ENCODE measurements around the gene CHPT1. TPM values are rescaled to one million over a fixed set of nuclear protein-coding genes. Genes with fewer than 3 reads are reported as not detected.
"Not testable (repeated sequence)": the region's sequence is repeated elsewhere in the genome, so short reads cannot be mapped to it uniquely, and the experiment has no call there.

The CHPT1 gene
- total RNA-seq, 1 donor, result 24.6 TPM

DNA sequence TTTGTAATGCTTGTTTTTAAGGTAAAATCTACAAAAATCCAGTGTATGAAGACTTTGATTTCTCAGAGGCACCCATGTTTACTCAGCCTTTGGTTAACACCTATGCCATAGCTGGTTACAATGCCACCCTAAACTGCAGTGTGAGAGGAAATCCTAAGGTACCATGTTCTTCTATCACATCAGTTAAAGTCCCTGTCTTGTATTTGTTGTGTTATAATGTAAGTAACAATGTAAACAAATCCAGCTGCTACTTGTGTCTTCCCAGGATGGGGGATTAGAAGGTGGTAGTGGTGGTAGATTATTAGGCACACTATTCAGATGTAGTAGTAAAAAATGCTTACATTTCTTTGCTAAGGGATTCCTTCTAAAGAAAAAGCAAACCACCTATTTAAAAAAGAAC, 19.4 kb upstream of the CHPT1 start:
- Histone ChIP-seq H3K4me2 (ENCODE audit: insufficient read depth, low read length) (no peak overlapping the region), H3K27me3 (ENCODE audit: insufficient read depth, low read length) (peaks cover 3% of the 10 kb centered on the region), H2AFZ (ENCODE audit: low read length) (no peak overlapping the region), H3K79me2 (ENCODE audit: insufficient read depth, low read length) (no peaks in the 10 kb centered on the region), H4K20me1 (ENCODE audit: insufficient read depth, low read length) (no peaks in the 10 kb centered on the region), H3K4me1 (ENCODE audit: insufficient read depth, low read length) (no peaks in the 10 kb centered on the region), H3K4me3 (ENCODE audit: insufficient read depth, low read length) (no peak overlapping the region), H3K27ac (ENCODE audit: low read depth, low read length) (no peak overlapping the region), H3K9me3 (ENCODE audit: low read depth, low read length) (no peaks in the 10 kb centered on the region), H3K36me3 (ENCODE audit: insufficient read depth, low read length) (no peaks in the 10 kb centered on the region)
- no peak for DNase-seq (ENCODE audit: insufficient read length, low spot score, missing footprints)
- TF ChIP-seq, protein P1, sequence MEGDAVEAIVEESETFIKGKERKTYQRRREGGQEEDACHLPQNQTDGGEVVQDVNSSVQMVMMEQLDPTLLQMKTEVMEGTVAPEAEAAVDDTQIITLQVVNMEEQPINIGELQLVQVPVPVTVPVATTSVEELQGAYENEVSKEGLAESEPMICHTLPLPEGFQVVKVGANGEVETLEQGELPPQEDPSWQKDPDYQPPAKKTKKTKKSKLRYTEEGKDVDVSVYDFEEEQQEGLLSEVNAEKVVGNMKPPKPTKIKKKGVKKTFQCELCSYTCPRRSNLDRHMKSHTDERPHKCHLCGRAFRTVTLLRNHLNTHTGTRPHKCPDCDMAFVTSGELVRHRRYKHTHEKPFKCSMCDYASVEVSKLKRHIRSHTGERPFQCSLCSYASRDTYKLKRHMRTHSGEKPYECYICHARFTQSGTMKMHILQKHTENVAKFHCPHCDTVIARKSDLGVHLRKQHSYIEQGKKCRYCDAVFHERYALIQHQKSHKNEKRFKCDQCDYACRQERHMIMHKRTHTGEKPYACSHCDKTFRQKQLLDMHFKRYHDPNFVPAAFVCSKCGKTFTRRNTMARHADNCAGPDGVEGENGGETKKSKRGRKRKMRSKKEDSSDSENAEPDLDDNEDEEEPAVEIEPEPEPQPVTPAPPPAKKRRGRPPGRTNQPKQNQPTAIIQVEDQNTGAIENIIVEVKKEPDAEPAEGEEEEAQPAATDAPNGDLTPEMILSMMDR (IDR thresholded peaks at IDR 0.05; ENCODE audit: extremely low read depth, low read depth, low read length), result no peak

DNA sequence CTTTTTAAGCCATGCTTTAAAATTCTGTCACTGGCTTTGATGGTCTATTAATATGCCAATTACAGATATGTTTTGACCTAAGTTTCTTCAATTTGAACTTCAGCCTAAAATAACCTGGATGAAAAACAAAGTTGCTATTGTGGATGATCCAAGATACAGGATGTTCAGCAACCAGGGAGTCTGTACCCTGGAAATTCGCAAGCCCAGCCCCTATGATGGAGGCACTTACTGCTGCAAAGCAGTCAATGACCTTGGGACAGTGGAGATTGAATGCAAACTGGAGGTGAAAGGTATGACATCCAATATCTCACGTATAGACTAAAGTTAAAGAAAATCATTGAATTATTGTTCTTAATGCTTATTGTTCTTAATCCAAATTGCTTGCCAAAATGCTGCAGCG, 17.2 kb upstream of the CHPT1 start:
- H3K27me3 ChIP-seq (ENCODE audit: insufficient read depth, low read length), result peaks cover 3% of the 10 kb centered on the region
- no peak overlapping the region for H3K27ac ChIP-seq (ENCODE audit: low read depth, low read length)
- no peaks in the 10 kb centered on the region for H3K79me2 ChIP-seq (ENCODE audit: insufficient read depth, low read length)

DNA sequence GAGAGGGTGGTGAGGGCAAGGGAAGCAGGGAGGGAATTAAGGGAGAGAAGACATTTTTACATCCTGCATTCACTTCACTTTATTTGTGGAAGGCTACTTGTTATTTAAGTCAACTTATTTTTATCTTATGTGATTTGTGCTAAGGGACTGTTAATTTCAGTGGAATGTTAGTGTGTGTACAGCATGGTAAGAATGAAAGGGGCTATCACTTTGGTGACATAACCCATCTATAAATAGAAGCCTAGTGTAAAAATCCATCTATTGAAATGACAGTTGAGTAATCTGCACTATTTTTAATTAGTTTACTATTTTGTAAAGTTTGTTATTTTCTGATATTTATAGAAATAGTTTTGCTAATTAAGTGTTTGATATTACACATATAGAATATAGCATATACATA, 16.8 kb upstream of the CHPT1 start:
- no peaks in the 10 kb centered on the region for H4K20me1 ChIP-seq (ENCODE audit: insufficient read depth, low read length)
- TF ChIP-seq, protein P1 (IDR thresholded peaks at IDR 0.05; ENCODE audit: extremely low read depth, low read depth, low read length), result no peak
- H3K4me3 ChIP-seq (ENCODE audit: insufficient read depth, low read length), result no peak overlapping the region
- H3K27me3 ChIP-seq (ENCODE audit: insufficient read depth, low read length), result peaks cover 3% of the 10 kb centered on the region
- DNase-seq (ENCODE audit: insufficient read length, low spot score, missing footprints), result no peak
- H3K4me1 ChIP-seq (ENCODE audit: insufficient read depth, low read length), result no peaks in the 10 kb centered on the region
- no peak overlapping the region for H2AFZ ChIP-seq (ENCODE audit: low read length)
- H3K79me2 ChIP-seq (ENCODE audit: insufficient read depth, low read length), result no peaks in the 10 kb centered on the region
- H3K9me3 ChIP-seq (ENCODE audit: low read depth, low read length), result no peaks in the 10 kb centered on the region
- no peaks in the 10 kb centered on the region for H3K36me3 ChIP-seq (ENCODE audit: insufficient read depth, low read length)
- H3K27ac ChIP-seq (ENCODE audit: low read depth, low read length), result no peak overlapping the region
- no peak overlapping the region for H3K4me2 ChIP-seq (ENCODE audit: insufficient read depth, low read length)

More for the DNA sequence above, 17.2 kb upstream of the CHPT1 start:
- H3K9me3 ChIP-seq (ENCODE audit: low read depth, low read length), result no peaks in the 10 kb centered on the region
- H3K4me2 ChIP-seq (ENCODE audit: insufficient read depth, low read length), result no peak overlapping the region
- TF ChIP-seq, protein P1 (IDR thresholded peaks at IDR 0.05; ENCODE audit: extremely low read depth, low read depth, low read length), result no peak
- no peak overlapping the region for H3K4me3 ChIP-seq (ENCODE audit: insufficient read depth, low read length)
- no peaks in the 10 kb centered on the region for H3K36me3 ChIP-seq (ENCODE audit: insufficient read depth, low read length)
- no peak overlapping the region for H2AFZ ChIP-seq (ENCODE audit: low read length)
- H4K20me1 ChIP-seq (ENCODE audit: insufficient read depth, low read length), result no peaks in the 10 kb centered on the region
- H3K4me1 ChIP-seq (ENCODE audit: insufficient read depth, low read length), result no peaks in the 10 kb centered on the region
- no peak for DNase-seq (ENCODE audit: insufficient read length, low spot score, missing footprints)

DNA sequence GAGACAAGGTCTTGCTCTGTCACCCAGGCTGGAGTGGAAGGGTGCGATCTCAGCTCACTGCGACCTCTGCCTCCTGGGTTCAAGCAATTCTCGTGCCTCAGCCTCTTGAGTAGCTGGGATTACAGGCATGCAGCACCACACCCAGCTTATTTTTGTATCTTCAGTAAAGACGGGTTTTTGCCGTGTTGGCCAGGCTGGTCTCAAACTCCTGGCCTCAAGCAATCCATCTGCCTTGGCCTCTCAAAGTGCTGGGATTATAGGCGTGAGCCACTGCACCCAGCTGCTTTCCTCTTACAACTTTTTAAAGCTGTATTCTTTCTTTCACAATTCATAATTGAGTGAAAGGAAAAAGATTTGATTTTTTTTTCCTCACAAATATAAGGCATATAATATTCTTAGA, 15.8 kb upstream of the CHPT1 start:
- H2AFZ ChIP-seq (ENCODE audit: low read length); H3K27me3 ChIP-seq (ENCODE audit: insufficient read depth, low read length); H4K20me1 ChIP-seq (ENCODE audit: insufficient read depth, low read length); H3K4me3 ChIP-seq (ENCODE audit: insufficient read depth, low read length); H3K79me2 ChIP-seq (ENCODE audit: insufficient read depth, low read length); H3K27ac ChIP-seq (ENCODE audit: low read depth, low read length); H3K4me1 ChIP-seq (ENCODE audit: insufficient read depth, low read length); H3K9me3 ChIP-seq (ENCODE audit: low read depth, low read length); H3K4me2 ChIP-seq (ENCODE audit: insufficient read depth, low read length); DNase-seq (ENCODE audit: insufficient read length, low spot score, missing footprints); H3K36me3 ChIP-seq (ENCODE audit: insufficient read depth, low read length): not testable (repeated sequence)

Measured in osteoblast (primary cell).